Stomach (tissue), 4 donors: ENCODE data around the gene CLIP2.

ENCODE experiments used
- EP300 ChIP-seq: sonication (generic); formaldehyde crosslinking; IDR thresholded peaks from one replicate; pipeline ENCODE4 v1.6.1; 2017; ENCODE audit warnings: antibody characterized with exemption
- POLR2A ChIP-seq, 4 donors: fragments of 450-650 bp; IDR thresholded peaks; one replicate each; pipeline ENCODE4 v1.6.1; 2016; ENCODE audit warnings: antibody characterized with exemption in 4 of 4, control low read depth in 2 of 4, mild to moderate bottlenecking in 1 of 4, moderate library complexity in 1 of 4
- POLR2AphosphoS5 ChIP-seq, 3 donors: sonication (generic); formaldehyde crosslinking; IDR thresholded peaks; one replicate each; pipeline ENCODE4 v1.6.1; 2016; ENCODE audit warnings: antibody characterized with exemption in 3 of 3
- TF ChIP-seq, protein P1 (sequence below), 7 experiments: fragments of 450-650 bp in 4 of 7; fragments of 200-600 bp in 3 of 7; sonication (generic) in 3 of 7; IDR thresholded peaks; one replicate each; pipeline ENCODE4 v1.5.1; 2016 to 2019; ENCODE audit warnings: antibody characterized with exemption in 7 of 7, control low read depth in 2 of 7, mild to moderate bottlenecking in 1 of 7

DNA sequence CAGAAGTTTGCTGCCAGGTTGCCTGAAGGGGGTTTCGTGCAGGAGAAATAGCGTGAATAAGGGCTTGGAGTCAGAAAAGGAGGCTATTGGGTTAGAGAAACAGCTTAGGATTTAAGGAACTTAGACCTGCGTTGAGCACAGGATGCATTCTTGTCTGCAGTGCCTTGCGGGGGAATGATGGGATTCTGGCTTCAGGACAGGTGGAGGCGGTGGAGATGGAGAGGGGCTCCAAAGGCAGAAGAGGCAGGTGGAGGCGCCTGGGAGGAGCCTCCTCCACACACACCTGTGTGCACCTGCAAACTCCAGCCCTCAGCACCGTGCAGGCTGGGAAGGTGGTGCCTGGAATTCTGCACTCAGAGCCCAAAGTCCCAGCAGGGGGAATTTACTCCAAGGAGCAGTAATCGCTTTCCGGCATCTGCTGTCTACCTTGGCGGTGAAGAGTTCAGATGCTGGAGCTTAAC lies 1.8 kb downstream of the CLIP2 start:
- TF ChIP-seq, protein P1, sequence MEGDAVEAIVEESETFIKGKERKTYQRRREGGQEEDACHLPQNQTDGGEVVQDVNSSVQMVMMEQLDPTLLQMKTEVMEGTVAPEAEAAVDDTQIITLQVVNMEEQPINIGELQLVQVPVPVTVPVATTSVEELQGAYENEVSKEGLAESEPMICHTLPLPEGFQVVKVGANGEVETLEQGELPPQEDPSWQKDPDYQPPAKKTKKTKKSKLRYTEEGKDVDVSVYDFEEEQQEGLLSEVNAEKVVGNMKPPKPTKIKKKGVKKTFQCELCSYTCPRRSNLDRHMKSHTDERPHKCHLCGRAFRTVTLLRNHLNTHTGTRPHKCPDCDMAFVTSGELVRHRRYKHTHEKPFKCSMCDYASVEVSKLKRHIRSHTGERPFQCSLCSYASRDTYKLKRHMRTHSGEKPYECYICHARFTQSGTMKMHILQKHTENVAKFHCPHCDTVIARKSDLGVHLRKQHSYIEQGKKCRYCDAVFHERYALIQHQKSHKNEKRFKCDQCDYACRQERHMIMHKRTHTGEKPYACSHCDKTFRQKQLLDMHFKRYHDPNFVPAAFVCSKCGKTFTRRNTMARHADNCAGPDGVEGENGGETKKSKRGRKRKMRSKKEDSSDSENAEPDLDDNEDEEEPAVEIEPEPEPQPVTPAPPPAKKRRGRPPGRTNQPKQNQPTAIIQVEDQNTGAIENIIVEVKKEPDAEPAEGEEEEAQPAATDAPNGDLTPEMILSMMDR (IDR thresholded peaks at IDR 0.05) = no peak
- TF ChIP-seq POLR2AphosphoS5 (IDR thresholded peaks at IDR 0.05) = no peak
- TF ChIP-seq POLR2A (IDR thresholded peaks at IDR 0.05) = no peak
- TF ChIP-seq EP300 = no peak
